HG03159 (cell line): Measurements from ENCODE around the gene INPP5J.
"Not testable (repeated sequence)": the region's sequence is repeated elsewhere in the genome, so short reads cannot be mapped to it uniquely, and the experiment has no call there.

Experiments used
- ATAC-seq: cut with Tn5 transposase; IDR thresholded peaks from one replicate; pipeline ENCODE4 v1.9.1; 2021; ENCODE audit warnings: mild to moderate bottlenecking, moderate library complexity; ENCODE audit not compliant: unreplicated experiment

INPP5J gene

DNA sequence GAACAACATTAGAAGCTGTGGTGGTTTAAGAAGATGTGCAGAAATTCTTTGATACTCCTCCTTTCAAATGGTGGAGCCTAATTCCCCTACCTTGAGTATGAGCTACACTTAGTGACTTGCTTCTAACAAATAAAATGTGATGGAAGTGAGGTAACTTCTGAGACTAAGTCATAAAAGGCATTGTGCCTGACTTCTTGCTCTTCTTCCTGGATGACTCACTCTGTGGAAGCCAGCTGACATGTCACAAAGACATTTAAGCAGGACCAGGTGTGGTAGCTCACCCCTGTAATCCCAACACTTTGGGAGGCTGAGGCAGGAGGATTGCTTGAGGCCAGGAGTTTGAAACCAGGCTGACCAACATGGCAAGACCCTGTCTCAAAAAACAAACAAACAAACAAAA, 21.5 kb downstream of the INPP5J start:
- no peak for ATAC-seq

DNA sequence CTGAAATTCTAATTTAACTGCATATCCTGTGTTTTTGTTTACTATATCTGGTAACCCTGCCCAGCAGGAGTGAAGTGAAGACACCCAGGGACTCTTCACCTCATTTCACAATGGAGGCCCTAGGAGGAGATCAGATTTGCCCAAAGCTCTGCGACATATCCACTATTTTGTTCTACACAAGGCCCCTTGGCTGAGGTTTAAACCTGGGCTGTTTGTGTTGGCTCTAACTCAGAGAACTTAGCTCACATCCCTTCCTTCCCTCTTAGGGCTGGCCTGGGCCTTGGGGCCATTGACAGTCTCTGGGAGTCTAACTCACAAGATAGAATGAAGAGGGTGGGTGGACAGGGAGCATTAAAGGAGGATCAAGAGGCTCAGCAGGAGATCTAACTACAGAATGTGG, 25.7 kb downstream of the INPP5J start:
- ATAC-seq = no peak

- no peak for ATAC-seq
These were observed 26.3 kb downstream of the INPP5J start for GRCh38 chr22:31148953-31149627.

- no peak for ATAC-seq
These were observed 27.8 kb downstream of the INPP5J start for GRCh38 chr22:31150615-31151014.

DNA sequence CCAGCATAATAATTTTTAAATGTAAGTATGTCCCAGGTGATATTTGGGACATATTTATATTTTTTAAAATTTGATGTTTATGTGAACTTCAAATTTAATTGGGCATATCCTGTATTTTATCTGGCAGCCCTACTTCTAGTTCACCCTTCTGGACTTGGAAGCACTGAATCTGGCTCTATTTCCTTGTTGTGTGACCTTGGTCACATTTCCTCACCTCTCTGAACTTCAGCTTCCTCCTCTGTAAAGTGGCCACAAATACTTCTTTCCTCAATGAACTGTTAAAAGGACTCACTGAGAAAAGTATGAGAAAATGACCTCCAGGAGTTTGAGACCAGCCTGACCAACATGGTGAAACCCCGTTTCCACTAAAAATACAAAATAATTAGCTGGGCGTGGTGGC, 29.1 kb downstream of the INPP5J start:
- no peak for ATAC-seq

DNA sequence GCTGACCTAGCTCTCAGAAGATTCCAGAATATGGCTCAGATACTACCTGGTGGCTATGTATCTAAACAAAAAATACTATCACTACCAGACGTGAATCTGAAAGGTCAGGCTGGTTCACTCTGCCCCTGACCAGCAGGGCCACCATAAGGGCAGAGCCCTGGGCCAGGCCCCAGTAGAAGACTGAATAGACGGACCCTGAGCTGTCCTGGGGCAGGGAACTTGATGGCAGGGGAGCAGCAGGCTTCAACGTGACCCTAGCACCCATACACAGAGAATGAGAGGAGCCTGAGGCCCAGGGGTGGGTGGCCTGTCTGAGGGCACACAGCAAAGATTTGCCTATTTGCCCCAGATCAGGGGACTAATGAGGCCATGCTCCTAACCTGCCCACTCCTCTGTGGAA, 30.6 kb downstream of the INPP5J start:
- no peak for ATAC-seq

DNA sequence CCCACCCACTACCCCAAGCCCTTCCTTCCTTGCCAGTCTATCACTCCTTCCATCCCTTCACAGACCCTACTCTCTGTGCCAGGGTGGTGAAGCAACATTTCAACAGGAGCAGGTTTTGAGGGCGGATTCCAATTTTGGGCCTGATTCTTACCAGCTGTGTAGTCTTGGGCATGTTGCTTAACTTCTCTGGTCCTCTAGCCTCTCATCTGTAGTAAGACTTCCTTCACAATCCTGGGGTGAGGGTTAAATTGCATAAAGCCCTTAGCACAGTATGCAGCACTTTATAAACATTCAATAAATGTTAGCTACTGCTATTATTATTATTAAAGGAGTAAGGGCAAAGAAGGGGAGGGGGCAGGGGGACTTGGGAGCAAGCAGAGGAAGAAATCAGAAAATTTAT, 32.2 kb downstream of the INPP5J start:
- ATAC-seq = no peak

- no peak for ATAC-seq
These were observed 32.7 kb downstream of the INPP5J start for GRCh38 chr22:31155422-31155821.

GRCh38 chr22:31160328-31160978, 37.7 kb downstream of the INPP5J start:
- ATAC-seq = peak; percentile 23

DNA sequence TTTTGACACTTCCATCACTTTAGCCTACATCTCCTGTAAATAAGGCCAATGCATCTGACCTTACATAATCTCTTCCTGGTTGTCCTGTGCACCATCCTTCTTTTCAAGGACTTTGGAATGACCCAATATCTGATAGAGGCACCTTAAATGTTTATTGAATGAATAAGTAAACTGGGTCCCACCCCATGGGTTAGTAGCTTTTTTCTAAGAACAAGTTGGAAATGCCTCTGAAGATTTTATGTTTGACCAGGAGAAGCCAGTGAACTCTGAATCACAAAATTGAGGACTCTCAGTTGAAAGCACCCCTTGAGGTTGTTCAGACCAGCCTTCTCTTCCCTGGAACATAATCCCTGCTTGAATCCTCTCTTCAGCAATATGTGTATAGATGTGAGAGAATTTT, 38.6 kb downstream of the INPP5J start:
- no peak for ATAC-seq

DNA sequence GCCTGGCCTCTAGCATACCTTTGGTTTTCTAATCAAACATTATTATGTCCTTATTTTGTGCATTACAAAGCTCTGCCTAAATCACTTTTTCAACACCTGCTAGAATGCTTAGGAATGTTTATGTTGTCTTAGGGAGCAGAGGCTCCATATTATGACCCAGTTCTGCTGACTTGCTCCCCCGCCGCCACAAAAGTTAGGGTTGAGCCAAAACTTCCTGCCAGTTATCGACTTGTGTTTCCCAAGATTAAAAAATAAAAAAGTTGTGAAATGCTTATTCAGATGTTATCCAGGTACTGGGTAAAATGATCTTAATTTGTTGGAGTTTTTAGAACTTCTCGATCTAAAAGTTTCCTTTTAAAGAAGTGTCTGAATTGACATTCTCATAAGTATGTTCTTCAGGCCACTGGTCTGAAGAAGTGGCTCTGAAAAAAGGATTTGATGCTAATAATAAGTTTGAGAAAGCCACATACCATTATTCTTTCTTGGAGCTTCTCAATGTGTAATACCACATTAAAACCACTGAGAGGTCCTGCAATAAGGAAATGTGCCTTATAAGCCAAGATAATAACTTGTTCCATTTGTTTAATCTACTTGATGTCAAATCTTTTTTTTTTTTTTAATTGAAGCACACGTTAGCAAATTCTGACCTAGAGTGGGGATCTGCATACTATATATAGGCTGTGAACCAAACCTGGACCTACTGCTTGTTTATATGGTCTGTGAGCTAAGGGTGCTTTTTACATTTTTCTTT, 39.4 kb downstream of the INPP5J start:
- no peak for ATAC-seq

DNA sequence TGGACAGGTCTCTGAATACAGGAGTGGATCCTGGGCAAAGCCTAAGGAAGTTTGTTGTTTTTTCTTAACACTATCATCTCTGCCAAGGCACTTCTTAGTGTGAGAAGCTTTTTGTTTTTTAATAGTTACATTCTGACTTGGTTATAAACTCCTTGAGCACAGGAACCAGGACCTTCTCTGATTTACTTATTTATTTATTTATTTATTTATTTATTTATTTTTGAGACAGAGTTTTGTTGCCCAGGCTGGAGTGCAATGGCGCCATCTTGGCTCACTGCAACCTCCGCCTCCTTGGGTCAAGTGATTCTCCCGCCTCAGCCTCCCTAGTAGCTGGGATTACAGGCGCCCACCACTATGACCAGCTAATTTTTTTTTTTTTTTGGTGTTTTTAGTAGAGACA, 48.2 kb downstream of the INPP5J start:
- ATAC-seq = no peak

- ATAC-seq = not testable (repeated sequence)
These were observed 49.0 kb downstream of the INPP5J start for GRCh38 chr22:31171734-31172133.

DNA sequence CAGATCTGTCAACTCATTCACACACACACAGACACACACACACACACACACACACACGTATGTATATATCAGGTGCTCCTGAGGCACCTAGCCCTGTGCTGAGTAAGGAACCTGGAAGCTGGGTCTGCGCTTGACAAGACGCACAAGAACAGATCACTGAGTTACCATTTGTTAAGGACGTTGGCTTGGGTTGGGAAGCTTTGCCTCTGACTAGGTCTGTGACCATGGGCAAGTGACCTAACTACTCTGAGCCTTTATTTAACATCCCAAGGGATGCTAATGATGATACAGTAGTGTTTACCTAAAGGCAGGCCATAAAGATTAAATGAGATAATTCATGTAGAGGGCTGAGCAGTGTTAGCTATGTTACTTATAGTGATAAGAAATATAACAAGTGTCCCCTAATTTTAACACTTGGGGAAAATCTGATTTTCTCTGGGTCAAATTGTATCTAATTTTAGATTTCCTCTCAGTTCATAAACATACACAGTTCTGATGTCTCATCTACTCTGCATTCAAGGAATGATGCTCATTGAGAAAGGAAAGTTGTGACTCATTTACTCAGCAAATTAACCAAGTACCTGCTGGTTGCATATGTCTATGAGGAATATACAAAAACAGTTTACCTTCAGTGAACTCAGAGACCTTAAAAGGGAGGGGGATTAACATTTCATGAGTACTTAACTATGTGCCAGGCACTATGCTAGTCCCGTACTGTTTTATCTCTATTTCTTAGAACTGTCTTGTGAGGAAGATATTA, 50.8 kb downstream of the INPP5J start:
- no peak for ATAC-seq

GRCh38 chr22:31176923-31177322, 54.2 kb downstream of the INPP5J start:
- ATAC-seq = no peak

- ATAC-seq = no peak
These were observed 54.8 kb downstream of the INPP5J start for GRCh38 chr22:31177420-31178162.

GRCh38 chr22:31178859-31179258, 56.1 kb downstream of the INPP5J start:
- ATAC-seq = no peak

DNA sequence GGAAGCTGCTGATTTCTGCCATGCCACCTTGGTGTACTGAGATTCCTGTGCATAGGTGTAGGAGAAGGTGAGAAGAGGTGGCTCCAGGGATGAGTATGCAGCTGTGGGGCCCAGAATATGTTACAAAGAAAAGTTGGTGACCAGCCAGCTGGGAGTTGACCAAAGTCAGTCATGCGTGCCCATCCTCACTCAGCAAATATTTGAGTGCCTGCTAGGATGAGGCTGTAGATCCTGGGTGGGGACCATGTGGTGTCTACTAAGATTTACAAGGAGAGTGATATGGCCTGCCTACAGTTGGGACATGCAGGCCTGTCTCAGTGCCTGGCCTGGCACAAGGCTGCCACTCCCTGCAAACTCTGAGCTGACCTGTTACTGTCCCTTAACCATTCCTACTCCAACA, 56.6 kb downstream of the INPP5J start:
- no peak for ATAC-seq

DNA sequence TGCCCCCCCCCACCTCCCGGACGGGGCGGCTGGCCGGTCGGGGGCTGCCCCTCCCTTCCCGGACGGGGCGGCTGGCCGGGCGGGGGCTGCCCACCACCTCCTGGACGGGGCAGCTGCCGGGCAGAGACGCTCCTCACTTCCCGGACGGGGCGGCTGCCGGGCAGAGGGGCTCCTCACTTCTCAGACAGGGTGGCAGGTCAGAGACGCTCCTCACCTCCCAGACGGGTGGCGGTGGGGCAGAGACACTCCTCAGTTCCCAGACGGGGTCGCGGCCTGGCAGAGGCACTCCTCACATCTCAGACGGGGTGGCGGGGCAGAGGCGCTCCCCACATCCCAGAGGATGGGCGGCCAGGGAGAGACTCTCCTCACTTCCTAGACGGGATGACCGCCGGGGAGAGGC, 61.2 kb downstream of the INPP5J start:
- ATAC-seq = no peak
